ENCODE results near the gene IQGAP2.

DNA sequence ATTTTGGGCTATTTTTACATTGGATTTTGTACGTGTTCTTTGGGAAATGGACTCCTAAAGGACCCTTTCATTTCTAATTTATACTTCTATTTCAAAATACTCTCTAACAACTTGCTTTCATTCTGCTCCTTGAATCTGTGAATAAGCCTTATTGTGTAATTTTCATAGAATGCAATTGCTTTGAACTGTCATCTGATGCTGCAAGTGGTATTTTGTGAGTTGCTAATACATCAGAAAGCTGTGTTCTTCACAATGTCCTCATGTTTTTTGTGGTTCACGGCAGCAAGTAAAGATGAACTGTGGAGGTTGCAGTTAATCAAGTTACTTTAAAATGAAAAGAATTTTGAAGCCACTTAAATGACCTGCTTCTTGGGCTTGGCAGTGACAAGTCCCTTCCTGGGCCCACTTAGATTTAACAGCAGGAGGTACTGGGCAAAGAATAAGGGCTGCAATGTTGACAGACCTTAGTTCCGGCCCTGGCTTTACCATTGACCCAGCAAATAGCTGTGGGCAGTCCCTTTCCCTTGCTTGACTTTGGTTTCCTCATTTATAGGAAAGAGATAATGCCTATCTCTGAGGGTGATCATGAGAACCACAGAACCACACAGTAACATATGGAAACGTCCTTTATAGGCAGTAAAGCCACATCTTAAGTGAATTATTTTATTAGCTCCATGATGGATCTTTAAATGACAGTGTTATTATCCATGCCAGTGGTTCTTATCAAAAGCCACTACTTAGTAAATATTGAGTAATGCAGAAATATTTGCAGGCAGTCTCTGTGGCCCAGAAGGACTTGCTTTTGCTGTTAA, 54.8 kb downstream of the IQGAP2 start:
- TF ChIP-seq POLR2A (IDR thresholded peaks at IDR 0.05), result no peak
- TF ChIP-seq, protein P1, sequence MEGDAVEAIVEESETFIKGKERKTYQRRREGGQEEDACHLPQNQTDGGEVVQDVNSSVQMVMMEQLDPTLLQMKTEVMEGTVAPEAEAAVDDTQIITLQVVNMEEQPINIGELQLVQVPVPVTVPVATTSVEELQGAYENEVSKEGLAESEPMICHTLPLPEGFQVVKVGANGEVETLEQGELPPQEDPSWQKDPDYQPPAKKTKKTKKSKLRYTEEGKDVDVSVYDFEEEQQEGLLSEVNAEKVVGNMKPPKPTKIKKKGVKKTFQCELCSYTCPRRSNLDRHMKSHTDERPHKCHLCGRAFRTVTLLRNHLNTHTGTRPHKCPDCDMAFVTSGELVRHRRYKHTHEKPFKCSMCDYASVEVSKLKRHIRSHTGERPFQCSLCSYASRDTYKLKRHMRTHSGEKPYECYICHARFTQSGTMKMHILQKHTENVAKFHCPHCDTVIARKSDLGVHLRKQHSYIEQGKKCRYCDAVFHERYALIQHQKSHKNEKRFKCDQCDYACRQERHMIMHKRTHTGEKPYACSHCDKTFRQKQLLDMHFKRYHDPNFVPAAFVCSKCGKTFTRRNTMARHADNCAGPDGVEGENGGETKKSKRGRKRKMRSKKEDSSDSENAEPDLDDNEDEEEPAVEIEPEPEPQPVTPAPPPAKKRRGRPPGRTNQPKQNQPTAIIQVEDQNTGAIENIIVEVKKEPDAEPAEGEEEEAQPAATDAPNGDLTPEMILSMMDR (IDR thresholded peaks at IDR 0.05), result no peak

Measured in transverse colon (tissue), 3 donors.